NCI-H2171 treated with DMSO at 0.1 percent for 48 hours (cell line): ENCODE results near the gene USP28.
A peak's percentile ranks its signal among the peaks of the same experiment; 100 is the strongest.
"Not testable (repeated sequence)": the region's sequence is repeated elsewhere in the genome, so short reads cannot be mapped to it uniquely, and the experiment has no call there.

Experiments used
- DNase-seq: peaks from one replicate; lab custom pipeline; 2025; lab: John Stamatoyannopoulos, UW

The USP28 gene

GRCh38 chr11:113875234-113876073, at the start of gene USP28:
TSS of gene USP28 (minus strand) at chr11:113875572. CDS start at chr11:113875501, 71 bp downstream.
- peak; percentile 81 for DNase-seq

- no peak for DNase-seq
Measured at GRCh38 chr11:113923572-113923971, 48.2 kb upstream of the USP28 start.

- DNase-seq: not testable (repeated sequence)
Measured at GRCh38 chr11:113911491-113911890, 36.1 kb upstream of the USP28 start.

GRCh38 chr11:113908098-113908497, 32.7 kb upstream of the USP28 start:
- no peak for DNase-seq

GRCh38 chr11:113907681-113908080, 32.3 kb upstream of the USP28 start:
- DNase-seq: no peak

GRCh38 chr11:113907152-113907551, 31.8 kb upstream of the USP28 start:
- DNase-seq: no peak

GRCh38 chr11:113906516-113906915, 31.1 kb upstream of the USP28 start:
- no peak for DNase-seq

GRCh38 chr11:113906038-113906437, 30.7 kb upstream of the USP28 start:
- no peak for DNase-seq

- no peak for DNase-seq
Measured at GRCh38 chr11:113904379-113905101, 29.2 kb upstream of the USP28 start, which contains the start of gene HTR3B. TSS of gene HTR3B (plus strand) at chr11:113904796. CDS start at chr11:113904934, 138 bp downstream.

GRCh38 chr11:113901141-113901540, 25.8 kb upstream of the USP28 start:
- no peak for DNase-seq

- DNase-seq: peak; percentile 42
Measured at GRCh38 chr11:113896156-113896879, 20.9 kb upstream of the USP28 start.

- DNase-seq: no peak
Measured at GRCh38 chr11:113895367-113896155, 20.2 kb upstream of the USP28 start.

- no peak for DNase-seq
Measured at GRCh38 chr11:113894421-113894996, 19.1 kb upstream of the USP28 start.

- no peak for DNase-seq
Measured at GRCh38 chr11:113888848-113889247, 13.5 kb upstream of the USP28 start.

GRCh38 chr11:113885897-113886296, 10.5 kb upstream of the USP28 start:
- no peak for DNase-seq

- DNase-seq: no peak
Measured at GRCh38 chr11:113884361-113884836, 9.0 kb upstream of the USP28 start.

GRCh38 chr11:113881856-113882255, 6.5 kb upstream of the USP28 start:
- no peak for DNase-seq

GRCh38 chr11:113880971-113881370, 5.6 kb upstream of the USP28 start:
- DNase-seq: no peak

- not testable (repeated sequence) for DNase-seq
Measured at GRCh38 chr11:113879446-113879845, 4.1 kb upstream of the USP28 start.

GRCh38 chr11:113877670-113878055, 2.3 kb upstream of the USP28 start:
- no peak for DNase-seq
